ENCODE results near the gene MACROD2.
"Not testable (repeated sequence)": the region's sequence is repeated elsewhere in the genome, so short reads cannot be mapped to it uniquely, and the experiment has no call there.

The MACROD2 gene

DNA sequence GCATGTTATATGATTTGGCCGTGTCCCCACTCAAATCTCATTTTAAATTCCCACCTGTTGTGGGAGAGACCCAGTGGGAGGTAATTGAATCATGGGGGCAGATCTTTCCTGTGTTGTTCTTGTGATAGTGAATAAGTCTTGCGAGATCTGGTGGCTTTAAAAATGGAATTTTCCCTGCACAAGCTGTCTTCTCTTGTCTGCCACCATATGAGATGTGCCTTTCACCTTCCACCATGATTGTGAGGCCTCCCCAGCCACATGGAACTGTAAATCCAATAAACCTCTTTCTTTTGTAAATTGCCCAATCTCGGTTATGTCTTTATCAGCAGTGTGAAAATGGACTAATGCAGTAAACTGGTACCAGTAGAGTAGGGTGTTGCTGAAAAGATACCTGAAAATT lies 986.2 kb downstream of the MACROD2 start:
- DNase-seq, result not testable (repeated sequence)

DNA sequence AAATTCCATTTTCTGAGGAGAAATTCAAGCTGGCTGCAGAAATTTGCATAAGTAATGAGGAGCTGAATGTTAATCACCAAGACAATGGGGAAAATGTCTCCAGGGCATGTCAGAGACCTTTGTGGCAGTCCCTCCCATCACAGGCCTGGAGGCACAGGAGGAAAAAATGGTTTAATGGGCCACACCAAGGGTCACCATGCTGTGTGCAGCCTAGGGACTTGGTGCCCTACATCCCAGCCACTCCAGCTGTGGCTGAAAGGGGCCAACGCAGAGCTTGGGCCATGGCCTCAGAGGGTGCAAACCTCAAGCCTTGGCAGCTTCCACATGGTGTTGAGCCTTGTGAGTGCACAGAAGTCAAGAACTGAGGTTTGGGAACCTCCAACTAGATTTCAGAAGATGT lies 987.0 kb downstream of the MACROD2 start:
- not testable (repeated sequence) for DNase-seq

DNA sequence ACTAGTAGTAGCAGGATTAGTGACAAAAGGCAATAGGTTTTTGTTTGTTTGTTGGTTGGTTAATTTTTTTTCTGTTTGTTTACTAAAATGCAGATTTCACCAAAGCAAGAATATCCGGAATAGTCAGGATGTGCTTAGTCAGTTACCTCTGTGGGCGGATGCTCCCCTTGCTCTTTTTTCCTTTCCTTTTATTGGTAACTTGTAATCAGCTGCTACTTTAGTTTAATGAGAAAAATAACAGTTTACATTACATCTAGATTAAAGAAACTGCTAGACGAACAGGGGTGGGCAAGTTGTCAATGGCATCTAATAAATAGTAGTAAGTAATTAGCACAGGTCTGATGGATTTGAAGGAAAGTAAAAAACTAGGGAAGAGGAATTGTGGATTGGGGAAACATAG lies 989.0 kb downstream of the MACROD2 start:
- DNase-seq, result no peak

DNA sequence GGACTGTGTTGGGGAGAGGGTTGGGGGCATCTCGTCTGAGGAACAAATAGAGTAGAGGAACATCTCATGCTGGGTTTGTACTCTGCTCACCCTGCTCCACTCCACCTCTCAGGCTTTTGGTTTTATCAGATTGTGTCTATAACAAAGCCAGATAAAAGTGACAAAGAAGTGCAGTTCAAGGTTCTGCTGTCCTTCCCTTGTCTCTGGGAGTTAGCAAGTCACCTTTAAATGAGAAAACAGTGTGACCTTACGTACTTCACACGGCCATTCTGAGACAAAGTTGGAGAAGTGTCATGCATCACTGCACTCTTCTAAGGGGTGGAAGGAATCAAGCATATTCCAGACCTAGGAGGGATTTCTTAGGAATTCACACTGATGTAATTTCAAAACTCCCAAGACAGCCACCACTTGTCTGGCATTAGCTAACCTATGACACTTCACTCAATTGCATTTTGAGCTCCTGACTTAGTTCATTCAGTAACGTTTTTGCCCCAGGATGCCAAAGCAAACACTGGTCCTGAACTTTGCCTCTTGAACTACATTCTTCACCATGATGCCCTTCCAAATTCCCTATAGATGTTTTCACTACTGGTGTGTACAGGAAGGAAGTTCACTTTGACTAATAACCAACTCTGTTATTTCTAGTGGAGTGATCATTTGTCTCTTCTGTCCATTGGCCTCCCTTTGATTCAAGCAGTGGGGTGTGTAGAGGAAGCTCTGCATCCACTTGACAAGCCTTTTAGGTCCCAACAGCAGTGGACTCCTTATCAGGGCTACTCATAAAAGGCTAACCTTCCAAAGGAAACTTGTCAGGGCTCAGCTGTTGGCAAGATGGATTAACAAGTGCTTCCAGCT lies 989.7 kb downstream of the MACROD2 start:
- DNase-seq, result no peak

DNA sequence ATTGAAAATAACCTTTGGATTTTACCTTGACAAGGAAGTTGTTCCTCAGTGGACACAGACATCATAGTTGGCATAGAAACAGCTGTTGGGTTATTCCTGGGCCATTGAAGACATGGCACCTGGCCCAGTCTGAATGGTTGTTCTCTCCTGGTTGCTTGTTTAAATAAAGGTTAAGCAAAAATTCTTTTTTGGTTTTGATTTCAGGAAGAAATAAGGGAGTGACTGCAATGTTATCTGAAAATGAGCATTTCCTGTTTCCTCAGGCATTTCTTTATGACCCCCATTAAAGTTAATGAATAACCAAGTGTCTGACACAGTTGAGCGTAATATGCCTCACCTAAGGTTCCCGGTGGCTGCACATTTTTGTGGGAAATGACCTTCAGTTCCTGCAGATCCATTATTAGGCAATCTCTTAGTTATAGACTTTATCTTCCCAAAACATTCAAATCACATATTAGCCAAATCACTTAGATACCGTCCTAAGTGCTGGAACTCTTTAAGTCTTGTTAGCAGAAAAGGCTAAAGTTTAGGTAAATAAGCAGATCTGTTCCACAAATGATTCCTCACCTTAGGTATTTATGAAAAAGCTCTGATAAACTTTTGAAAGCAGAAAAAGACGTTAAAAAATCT lies 990.8 kb downstream of the MACROD2 start:
- no peak for DNase-seq

DNA sequence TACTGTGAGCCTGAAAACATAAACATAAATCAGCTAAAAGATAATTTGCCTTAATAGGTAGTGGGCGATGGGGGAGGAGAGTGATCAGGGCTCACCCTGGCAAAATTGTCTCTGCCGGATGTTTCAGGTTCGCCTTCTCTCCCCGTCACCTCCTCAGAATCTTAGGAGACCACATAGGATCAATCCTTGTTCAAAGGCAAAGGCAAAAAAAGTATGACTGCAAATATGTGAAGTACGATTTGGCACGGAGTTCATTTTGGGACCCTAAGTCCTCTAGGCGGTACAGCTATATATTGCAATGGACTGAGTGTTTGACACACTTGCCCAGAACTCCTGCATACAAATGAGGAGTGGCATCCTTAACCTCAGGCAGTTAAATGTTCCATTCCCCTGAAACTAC lies 991.3 kb downstream of the MACROD2 start:
- no peak for DNase-seq

DNA sequence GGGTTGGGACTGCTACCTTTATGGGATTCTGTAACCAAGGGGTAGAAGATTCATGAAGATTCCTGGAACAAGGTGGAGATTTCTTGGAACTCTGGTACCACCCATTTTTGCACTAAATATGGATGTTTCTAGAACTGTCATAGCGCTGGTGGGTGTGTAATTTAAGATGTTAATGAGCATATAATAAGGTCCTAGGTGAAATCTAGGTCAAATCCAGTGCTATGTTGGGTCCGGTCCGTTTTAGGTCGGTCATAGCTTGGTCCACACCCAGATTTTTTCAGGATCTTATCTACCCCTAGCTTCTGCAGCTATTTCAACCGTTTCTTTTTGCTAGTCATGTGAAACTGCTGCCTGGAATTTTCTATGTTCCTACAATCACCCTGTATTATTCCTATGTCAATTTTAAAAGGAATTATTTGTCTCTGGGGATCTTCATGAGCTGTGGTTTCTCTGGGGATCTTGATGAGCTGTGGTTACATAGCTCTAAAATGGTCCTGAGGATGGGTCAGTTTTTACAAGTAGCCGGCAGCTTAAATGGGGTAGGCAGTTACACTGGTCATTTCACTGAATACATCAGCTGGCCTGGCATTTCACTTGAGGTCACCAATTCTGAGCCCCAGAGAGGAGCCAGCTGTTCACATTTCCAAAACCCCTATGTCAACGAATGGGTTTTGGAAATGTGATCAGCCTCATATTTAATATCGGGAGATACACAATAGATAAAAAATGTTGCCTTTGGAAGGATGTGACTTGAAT lies 994.4 kb downstream of the MACROD2 start:
- no peak for DNase-seq

DNA sequence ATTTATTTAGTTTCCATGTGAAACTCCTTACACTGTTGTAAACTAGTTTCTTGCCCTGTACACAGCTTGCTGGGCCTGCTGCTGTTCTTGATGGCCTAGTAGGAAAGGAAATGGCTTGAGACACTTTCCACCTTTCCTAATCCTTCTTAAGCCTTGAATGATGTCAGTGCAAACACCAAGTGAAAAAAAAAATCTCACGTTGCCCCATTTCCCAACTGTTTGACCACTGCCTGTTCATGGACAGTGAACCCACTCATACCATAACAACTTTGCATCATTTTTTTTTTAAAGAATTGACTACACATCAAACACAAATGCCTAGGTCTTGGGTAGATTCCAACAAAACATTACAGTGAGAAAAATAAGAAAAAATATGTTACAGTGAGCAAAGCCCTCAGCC lies 995.7 kb downstream of the MACROD2 start:
- no peak for DNase-seq

DNA sequence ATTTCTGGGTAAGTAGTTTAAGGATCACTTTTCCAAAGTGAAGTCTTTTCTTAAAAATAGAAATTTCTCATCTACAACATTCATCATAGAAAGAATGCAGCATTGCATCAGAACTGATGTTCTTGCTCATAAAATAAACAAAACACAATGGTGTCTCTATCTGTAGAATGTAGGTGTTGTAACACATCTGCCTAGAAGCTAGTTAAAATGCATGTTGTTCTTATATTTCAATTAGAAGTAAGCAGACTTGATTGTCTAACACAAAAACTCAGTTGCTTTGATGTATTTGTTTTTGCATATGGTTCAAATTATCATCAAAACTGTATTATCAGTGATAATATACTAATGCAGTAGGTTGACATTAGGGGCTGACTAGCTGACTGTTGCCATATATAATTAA lies 996.8 kb downstream of the MACROD2 start:
- DNase-seq, result no peak

DNA sequence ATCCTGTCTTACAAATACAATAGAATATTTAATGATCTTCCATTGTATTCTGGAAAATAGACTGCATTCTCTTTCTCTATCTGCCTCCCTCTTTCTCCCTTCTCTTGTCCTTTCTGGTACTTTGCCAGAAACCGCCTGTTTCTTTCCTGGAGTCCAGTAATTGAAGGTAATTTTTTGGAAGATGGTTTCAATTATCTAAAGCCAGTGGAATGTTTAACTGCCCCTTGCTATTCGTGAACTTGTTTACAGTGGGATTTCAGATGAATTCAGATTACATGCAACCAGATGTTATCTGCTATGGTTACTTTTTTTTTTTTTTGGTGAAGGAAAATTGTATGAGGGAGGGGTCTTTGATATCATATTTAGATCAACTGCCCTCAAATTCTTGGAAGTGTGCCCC lies 997.6 kb downstream of the MACROD2 start:
- no peak for DNase-seq

DNA sequence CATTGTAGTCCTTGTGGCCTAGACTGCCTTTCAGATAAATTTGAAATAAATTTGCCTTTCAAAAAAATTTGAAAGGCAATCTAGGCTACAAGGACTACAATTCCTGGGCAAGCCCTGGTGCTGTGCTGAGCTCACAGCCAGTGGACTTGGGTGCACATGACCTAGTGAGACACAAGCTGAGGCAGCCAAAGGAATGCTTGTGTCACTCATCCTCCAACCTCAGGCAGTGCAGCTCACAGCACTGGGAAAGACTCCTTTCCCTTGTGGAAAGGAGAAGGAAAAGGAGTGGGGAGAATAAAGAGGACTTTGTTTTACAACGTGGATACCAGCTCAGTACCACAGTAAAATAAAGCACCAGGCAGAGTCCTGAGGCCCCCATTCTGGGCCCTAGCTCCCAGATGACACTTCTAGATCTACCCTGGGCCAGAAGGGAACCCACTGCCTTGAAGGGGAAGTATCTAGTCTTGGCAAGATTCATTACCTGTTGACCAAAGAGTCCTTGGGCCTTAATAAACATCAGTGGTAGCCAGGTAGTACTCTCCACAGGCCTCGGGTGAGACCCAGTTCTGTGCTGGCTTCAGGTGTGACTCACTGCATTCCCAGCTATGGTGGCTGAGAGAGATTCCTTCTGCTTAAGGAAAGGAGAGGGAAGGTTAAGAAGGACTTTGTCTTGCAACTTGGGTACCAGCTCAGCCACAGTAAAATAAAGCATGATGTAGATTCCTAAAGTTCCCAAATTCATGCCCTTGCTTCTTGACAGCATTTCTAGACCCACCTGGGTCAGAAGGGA lies 1001.8 kb downstream of the MACROD2 start:
- no peak for DNase-seq

DNA sequence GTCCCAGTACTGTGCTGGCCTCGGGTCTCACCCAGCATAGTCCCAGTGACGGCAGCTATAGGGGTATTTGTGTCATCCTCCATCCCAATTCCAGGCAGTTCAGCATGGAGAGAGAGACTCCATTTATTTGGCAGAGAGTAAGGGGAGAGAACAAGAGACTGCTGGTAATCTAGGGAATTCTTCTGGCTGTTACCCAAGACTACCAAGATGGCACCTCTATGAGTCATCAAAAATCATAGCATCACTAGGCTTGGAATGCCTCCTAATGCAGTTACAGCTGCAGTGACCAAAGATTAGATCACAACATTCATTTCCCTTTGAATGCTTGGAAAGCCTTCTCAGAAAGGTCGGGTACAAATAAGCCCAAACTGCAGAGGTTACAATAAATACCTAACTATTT lies 1002.5 kb downstream of the MACROD2 start:
- no peak for DNase-seq

DNA sequence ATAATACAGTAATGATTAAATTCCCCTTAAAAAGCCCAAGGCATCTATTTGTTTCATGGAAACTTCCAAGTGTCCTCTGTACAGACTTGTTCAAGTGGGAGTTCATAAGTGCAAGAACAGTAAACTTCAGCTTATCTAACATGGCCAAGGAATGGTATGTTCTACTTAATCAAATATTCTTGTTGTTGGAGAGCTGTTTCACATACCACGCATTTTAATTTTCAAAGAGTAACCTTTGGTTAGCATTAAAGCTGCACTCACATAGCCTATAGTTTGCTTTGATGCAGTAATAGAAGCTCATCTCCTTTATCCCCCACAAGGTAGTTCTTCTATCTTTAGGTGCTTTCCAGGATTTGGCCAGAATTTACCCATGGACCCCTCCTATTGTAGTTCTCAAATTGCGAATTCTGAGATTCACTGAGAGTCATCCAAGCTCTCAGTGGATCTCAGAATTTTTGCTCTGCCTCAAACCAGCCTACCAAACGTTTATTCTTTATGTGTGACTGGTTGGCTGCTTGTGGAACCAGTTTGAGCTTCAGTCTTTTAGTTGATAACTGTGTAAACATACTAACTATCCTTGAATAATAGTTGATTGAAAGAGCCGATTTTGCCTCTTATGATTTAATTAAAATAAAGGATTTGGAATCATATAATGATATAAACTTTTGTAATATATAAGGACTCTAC lies 1010.1 kb downstream of the MACROD2 start:
- no peak for DNase-seq

DNA sequence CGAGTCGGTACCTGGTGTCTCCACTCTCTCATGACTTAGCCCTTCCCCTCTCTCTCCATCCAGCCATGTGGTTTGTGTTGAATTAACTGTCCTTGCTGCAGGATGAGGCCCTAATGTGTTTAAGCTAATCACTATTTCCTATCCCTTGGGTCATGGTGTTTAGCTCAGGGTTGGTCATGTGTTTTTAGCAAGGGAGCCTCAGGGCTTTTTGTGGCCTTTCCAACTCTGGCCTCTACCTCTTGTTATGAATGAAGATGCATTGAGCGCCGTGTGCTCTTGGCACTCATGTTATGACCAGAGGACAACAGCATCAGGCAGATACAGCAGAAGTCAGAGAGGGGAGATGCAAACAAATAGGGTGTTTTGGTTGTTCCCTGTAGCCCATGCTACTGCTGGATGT lies 1016.3 kb downstream of the MACROD2 start:
- DNase-seq, result no peak

DNA sequence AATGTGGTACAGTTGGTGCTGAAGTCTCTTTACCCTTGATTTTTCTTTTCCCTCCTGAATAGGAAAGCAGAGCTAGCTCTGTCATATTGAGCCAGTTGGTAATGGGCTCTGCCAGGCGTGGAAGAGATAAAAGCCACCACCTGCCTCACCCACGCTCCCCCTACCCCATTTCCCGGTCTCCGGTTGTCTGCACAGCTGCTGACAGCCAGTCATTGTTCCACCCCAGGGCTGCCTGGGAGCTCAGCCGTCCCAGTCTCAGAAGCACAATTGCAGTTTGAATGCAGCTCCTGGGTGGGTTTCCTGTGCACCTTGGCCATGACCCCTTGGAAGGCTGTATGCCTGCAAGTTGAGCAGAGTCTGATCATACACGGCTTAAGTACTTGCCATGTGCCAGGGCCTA lies 1017.2 kb downstream of the MACROD2 start:
- no peak for DNase-seq

DNA sequence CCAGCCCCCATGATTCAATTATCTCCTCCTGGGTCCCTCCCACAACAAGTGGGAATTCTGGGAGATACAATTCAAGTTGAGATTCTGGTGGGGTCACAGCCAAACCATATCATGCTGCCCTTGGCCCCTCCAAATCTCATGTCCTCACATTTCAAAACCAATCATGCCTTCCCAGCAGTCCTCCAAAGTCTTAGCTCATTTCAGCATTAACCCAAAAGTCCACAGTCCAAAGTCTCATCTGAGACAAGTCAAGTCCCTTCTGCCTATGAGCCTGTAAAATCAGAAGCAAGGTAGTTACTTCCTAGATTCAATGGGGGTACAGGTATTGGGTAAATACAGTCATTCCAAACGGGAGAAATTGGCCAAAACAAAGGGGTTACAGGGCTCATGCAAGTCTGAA lies 1021.6 kb downstream of the MACROD2 start:
- not testable (repeated sequence) for DNase-seq

DNA sequence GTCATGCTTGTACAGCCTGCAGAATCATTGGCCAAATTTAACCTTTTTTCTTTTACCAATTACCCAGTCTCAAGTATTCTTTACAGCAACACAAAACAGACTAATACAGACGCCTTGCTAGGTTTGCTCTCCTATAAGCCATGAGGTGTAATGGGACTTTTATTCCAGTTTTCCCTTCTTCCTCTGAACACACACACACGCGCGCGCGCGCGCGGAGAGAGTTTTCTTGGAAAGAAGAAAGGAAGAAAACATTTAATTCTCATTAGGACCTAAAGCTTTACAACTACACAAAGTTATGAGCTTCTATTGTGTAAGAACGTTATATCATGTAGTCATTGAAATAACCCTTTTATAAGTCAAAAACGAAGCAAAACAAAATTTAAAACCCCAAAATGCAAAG lies 1023.6 kb downstream of the MACROD2 start:
- DNase-seq, result no peak

DNA sequence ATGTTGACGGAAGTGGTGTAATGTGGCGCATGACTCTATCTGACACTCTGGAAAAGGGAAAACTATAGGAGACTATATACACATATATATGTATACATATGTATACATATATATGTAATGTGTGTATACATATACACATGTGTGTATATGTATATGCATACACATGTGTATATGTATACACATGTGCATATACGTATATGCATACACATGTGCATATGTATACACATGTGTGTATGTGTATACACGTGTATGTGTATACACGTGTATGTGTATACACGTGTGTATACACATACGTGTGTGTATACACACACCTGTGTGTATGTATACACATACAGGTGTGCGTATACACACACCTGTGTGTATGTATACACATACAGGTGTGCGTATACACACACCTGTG lies 1025.5 kb downstream of the MACROD2 start:
- DNase-seq, result no peak

DNA sequence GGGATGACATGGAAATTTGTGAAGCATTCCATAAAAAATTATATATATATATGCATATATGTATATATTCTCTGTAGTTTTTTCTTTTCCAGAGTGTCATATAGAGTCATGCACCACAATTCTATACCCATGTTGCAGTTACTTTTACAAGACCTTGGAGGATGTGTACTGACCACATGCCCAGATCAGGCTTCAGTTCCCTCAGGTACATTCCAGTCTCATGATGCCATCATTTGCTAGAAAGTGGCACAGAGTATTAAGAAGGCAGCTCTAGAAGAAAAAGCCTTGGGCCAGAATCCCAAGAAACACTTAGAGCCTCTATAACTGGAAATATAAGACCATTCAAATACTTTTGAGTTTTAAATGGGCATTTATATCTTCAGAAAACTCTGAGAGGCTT lies 1027.6 kb downstream of the MACROD2 start:
- no peak for DNase-seq

DNA sequence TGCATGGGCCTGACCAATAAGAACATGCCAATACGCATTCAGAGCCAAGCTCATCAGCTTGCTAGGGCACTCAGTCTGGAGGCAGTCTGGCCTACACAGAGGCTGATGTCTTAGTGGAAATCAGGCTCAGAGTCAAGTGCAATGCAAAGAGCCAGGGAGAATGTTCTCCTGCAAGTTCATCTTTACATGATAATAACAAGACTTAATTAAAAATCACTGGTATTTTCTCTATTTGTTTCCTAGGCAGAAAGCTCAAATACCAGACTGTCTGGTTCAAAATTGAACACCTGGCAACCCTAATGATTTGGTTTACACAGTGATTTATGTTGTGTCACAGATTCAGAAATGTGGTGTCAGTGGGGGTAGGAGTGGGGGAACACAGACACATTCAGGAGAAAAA lies 1031.4 kb downstream of the MACROD2 start:
- no peak for DNase-seq

DNA sequence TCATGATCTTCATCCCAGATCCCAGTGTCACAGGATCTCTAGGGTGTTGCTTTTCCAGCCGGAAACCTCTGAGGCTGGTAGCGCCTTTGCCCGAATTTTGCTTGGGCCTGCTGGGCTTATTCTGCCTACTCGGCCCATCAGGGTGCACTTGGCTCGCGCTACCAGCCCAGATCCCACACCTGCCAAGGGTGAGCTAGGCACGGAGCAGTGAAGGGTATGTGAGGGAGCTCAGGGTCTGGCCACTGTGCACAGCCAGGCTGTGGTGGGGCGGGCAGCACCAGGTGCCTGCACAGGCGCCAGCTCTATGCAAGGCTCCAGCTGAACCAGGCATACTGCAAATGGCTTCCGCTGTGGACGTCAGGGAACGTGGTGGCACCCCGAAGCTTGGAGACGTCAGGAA lies 1035.5 kb downstream of the MACROD2 start:
- DNase-seq, result no peak

DNA sequence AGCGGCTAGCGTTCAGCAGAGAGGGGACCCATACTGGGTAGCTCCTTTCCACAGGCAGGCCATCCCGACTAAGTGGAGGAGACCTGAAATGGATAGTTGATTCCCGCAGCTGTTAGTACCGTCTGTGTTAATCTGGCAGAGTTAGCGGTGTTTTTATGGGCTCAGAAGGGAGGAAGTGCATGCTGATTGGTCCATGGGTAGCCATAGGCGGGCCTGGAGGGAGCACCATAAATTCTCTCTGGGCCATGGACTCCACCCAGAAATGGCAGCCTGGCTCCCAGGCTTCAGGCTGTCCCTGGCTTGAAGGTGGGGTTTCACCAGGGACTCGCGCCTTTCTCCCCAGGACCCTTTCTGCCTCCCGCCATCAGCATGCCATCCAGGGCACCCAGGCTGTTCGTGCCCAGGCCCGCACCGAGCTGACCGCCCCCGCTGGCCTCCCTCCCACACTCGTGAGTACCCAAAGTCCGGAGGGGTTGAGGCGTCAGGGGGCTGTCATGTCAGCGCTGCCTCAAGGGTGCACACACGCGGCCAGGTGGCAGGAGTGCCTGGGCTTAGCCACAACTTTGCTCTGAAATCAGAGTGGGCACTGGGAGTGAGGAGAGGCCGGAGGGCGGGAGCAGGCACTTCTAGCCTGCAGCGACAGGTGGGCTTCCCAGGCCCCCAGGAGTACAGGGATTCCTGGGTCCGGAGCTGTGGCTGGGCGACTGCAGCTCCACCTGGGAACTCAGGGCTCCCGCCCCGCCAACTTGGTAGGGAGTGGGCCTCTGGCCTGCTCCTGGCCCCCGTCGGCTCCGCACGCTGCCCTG lies 1036.4 kb downstream of the MACROD2 start:
- DNase-seq, result no peak

Measured in activated effector memory CD4-positive, alpha-beta T cell treated with anti-CD3 and anti-CD28 coated beads, Interleukin-2, amount 50 U/mL, for 16 hours (primary cell).